Measurements from ENCODE around the gene DLG4.
"Not testable (repeated sequence)": the region's sequence is repeated elsewhere in the genome, so short reads cannot be mapped to it uniquely, and the experiment has no call there.

DLG4 gene

DNA sequence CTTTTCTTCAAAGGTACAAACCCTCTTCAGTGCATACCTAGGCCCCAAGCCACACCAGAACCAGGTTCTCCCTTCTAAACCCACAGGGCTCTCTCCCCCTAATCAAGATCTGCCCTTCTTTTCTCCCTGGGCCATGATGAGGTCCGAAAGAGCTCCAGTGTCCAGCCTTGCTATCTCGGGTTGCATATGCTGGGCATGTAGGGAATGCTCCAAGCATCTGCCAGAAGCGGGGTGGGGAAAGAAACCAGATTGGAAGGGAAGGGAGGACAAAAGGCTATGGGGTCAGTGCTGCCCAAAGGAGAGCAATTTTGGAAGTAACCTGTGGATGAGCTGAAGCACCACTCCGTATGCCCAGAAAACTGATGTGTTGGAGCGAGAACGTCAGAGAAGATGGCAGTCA is 29.6 kb upstream of the DLG4 start:
- no peak for DNase-seq (ENCODE audit: low read depth in 3 of 3)

- no peak for DNase-seq (ENCODE audit: low read depth in 3 of 3)
Observed at GRCh38 chr17:7248796-7249195, 29.2 kb upstream of the DLG4 start.

GRCh38 chr17:7246779-7247178 is 27.1 kb upstream of the DLG4 start:
- DNase-seq (ENCODE audit: low read depth in 3 of 3): no peak

DNA sequence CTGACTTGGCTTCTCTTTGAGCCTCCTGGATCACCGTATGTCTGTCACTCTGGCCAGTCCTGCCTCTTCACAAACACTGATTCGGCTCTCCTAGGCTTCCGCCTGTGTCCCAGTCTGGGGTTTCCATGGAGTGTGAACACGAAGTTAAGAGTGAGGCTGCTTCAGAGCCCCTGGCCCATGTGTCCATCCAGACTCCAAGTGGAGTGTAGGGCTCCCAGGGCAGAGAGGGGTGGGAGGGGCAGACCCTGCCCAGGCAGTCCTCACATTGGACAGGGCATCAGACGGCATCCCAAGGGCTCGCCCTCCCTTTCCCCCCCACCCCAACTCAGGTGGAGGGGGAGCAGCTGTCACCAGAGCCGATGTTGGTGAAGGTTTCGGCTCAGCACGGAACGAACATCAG is 24.2 kb upstream of the DLG4 start:
- not testable (repeated sequence) for DNase-seq (ENCODE audit: low read depth in 3 of 3)

DNA sequence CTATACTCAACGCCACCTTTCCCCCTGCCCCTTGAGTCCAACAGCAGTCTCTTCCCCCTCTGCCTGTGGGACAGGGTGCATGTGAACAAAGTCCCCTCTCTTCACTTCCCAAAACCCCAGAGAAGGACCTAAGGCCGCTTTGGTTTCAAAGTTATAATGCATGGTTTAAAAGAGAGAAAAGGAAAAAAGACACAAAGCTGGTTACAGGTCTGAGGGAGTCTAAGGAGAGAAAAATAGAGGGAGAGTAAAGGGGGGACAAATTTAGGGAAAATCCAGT is 23.8 kb upstream of the DLG4 start:
- DNase-seq (ENCODE audit: low read depth in 3 of 3): no peak

- peak; percentile 81 to 91 (median 88) for DNase-seq (ENCODE audit: low read depth in 3 of 3)
Observed at GRCh38 chr17:7242717-7243452, 23.2 kb upstream of the DLG4 start.

- DNase-seq (ENCODE audit: low read depth in 3 of 3): peak; percentile 87 to 91 (median 89)
Observed at GRCh38 chr17:7241783-7242716, 22.4 kb upstream of the DLG4 start, which contains the start of gene GABARAP. TSS of gene GABARAP (minus strand) at chr17:7242449. CDS start at chr17:7242330, 119 bp downstream.

GRCh38 chr17:7241090-7241733 is 21.6 kb upstream of the DLG4 start:
- no peak for DNase-seq (ENCODE audit: low read depth in 3 of 3)

DNA sequence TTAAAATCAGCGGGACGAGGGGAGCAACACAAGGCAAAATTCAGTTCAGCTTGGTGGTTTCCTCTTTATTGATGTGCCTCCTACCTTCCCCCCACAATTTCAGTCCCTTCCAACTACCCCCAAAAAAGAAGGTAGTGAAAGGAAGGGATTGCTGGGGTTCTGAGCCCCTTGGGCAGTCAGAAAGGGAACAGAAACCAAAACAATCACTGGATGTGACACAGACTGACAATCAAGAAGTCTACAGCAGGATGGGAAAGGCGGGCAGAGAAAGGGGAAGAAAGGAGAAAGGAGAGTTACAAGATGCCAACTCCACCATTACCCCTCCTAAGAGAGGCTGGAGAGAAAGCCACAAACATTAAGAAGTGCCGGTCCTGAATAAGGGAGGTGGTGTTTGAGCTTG is 20.7 kb upstream of the DLG4 start:
- DNase-seq (ENCODE audit: low read depth in 3 of 3): no peak

DNA sequence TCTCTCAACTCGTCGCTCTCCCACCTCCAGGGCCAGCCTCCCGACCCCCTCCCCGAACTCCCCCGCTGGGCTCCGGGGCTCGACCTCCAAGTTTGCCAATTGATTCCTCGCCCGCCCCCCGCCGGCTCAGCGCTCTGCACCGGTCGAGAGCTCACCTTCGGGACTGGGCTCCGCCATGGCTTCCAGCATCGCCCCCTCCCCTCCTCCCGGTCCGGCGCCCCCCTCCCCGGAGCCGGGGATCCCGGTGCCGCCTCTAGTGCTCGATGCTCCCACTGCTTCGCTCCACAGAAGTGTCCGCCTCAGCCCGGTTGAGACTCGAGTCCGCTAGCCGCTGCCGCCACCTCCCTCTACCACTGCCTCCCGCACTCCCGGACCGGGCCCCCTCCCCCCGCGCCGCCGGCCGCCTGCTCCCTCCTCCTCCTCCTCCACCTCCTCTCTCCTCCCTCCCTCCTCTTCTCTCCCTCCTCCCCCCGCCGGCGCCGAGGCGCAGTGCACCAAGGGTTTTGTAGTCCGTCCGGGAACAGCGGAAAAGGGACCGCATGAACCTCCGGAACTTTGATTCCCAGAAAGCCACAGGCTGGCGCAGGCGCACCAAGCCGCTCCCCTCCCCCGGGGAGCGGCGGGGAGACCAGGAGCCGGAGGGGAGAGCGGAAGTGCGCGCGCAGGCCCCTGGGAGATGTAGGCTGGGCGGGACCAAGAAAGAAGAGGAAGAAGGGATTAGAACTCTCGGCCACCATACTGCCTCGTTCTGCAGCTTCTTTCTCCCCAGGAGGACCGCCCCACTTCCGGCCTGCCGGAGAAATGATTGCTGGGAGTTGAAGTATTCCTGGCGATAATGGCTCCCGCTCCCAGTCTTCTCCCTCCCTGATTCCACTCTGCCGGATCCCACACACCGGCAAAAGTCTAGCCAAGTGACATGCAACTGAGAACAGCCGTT is 19.7 kb upstream of the DLG4 start, which contains the start of gene PHF23:
TSS of gene PHF23 (minus strand) at position 367 of the 937 bp plus-strand sequence. CDS start at position 189, 178 bp downstream.
- DNase-seq (ENCODE audit: low read depth in 3 of 3): peak; percentile 94 to 97 (median 96)

- DNase-seq (ENCODE audit: low read depth in 3 of 3): no peak
Observed at GRCh38 chr17:7238420-7239090, 18.9 kb upstream of the DLG4 start.

DNA sequence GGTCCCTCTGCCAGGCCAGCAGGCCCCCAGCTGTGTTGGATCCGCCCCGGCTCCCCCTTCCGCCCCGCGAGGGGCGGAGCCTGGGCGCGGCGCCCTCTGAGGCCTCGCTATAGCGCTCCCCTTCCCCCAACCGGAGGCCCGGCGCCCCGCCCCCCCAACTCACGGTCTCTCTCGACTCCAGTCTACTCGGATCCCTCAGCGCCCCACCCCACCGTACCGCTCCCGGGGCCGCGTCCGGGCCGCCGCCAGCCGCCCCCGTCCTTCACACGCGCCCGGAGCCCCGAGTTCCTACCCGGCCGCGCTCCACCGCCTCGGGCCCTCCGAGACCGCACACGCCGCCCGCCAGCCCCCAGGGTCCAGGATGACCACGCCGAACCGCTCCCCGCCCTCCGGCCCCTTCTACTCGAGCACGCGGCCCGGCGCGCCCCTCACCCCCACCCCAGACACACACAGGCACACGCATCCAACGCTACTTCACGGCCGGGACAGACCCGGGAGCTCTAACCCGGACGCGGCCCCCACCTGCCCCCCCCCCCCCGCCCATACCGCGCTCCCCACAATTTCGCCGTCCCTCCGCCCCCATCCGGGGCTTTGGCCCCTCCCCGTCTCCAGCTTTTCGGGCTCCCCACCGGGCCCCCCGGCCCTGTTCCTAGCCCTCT is 18.3 kb upstream of the DLG4 start:
- DNase-seq (ENCODE audit: low read depth in 3 of 3): peak; percentile 69 to 87 (median 77)

- DNase-seq (ENCODE audit: low read depth in 3 of 3): no peak
Observed at GRCh38 chr17:7237266-7237760, 17.7 kb upstream of the DLG4 start.

DNA sequence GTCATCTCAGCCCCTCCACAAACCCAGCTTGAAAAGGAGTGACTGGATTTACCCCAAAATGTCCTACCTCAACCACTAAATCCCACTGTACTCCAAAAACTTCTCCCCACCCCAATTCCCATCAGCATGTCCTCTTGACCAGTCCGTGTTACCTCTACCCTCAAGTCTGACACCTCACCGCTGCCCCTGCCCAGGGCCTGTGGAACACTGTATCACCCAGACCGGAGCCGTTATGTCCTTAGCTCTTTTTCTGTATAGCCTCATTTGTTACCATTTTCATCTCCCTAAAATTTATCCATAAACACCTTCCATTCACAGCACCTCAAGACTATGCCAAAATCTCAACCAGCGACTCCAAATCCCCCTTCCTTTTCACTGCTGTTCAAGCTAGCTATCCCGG is 17.2 kb upstream of the DLG4 start:
- DNase-seq (ENCODE audit: low read depth in 3 of 3): no peak

DNA sequence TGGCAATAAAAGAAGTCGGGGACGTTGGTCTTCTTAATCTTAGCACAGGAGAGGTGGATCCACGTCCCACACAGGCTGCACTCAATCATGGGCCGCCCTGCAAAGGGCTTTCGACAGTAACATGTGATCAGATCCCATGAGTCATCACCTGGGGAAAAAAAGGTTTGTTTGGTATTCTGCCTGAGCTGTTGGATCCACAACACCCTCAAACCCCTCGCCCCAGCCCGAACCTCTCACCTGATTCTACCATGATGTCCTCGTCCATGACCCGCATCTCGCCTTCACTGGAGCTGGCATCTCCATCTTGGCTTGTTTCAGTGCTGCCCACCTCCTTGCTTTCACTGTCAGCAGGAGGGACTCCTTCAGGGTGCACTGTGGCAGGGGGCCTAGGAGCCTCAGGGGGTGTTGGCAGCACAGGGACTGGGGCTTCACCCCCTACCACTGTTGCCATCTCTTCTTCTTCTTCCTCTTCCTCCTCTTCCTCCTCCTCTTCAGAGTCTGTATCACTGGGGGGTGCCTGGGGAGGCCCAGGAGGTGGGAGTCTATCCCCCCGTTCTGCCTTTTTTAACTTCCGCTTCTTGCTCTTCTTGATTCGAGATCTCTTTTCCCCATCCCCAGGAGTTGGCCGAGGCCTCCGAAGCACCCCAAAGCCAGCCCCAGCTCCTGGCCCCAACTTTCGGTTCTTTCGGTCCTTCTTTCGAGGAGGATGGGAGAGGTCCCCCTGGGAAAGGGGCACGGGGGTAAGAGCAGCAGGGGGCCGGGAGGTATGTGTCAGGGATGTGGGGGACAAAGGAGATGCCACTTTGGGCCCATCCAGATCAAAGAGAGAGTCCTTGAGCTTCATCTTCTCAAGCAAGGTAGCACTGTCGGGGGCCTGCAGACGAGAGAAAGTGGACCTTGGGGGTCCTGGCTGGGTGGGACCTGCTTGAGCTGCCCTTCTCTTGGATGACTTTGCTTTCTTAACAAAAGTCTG is 16.3 kb upstream of the DLG4 start:
- DNase-seq (ENCODE audit: low read depth in 3 of 3): no peak

DNA sequence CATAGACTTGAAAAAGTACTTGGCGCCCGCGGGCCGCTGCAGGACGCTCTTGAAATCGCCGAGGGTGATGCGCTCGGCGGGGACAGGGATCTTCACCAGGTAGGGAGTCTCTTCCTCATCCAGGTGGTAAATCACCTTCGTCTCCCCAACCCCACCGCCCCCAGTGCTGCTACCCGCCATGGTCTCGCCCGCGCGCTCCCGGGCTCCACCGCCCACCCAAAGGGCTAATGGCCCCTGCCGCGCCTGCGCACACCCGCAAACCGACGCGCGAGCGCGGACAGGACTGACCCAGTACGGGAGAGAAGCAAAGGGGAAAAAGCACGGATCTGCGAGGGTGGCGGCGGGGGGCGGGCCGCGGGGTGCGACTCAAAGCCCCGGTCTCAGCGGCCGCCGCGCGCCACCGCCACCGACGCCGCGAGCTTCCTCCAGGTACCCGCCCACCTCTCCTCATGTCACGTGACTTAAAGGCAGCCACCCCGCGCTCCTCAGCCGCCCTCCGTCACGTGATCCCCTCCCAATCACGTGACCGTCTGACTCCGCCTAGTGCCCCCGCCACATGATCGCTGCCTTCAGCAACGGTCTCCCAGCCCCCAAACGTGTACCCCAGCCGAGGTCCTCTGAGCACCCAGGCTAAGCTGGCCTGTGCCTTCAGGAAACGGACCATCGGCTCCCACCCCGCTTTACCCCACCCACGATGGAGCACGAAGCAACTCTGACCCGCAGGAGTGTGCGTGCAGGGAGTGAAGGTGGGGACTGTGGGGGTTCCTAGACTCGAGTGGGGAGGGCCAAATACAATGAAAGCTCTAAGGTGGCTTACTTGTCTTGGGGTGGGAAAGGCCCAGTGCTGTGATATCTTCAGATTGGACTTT is 14.7 kb upstream of the DLG4 start, which contains the start of gene DVL2:
TSS of gene DVL2 (minus strand) at position 435 of the 869 bp plus-strand sequence. CDS start at position 180, 255 bp downstream.
- peak; percentile 88 to 94 (median 89) for DNase-seq (ENCODE audit: low read depth in 3 of 3)

- DNase-seq (ENCODE audit: low read depth in 3 of 3): no peak
Observed at GRCh38 chr17:7233701-7234082, 14.1 kb upstream of the DLG4 start.

GRCh38 chr17:7232114-7232513 is 12.5 kb upstream of the DLG4 start:
- DNase-seq (ENCODE audit: low read depth in 3 of 3): no peak
